Testis (tissue), 3 donors: ENCODE measurements around the gene ITPR2. TPM values are rescaled to one million over a fixed set of nuclear protein-coding genes. Genes with fewer than 3 reads are reported as not detected.

Experiments
- DNase-seq: peaks from one replicate; pipeline ENCODE4 v3.0.0-alpha.2; 2019
- H3K27ac ChIP-seq, 2 donors: fragments of 200-600 bp; sonication (generic); one replicate each; pipeline ENCODE4 v1.5.1; 2019
- H3K27me3 ChIP-seq: fragments of 200-600 bp; sonication (generic); one replicate; pipeline ENCODE4 v1.5.1; 2019
- H3K36me3 ChIP-seq: fragments of 200-600 bp; sonication (generic); one replicate; pipeline ENCODE4 v1.5.1; 2017; ENCODE audit warnings: low read depth; ENCODE audit errors: missing control alignments
- H3K4me1 ChIP-seq: fragments of 200-600 bp; sonication (generic); one replicate; pipeline ENCODE4 v1.5.1; 2019
- H3K4me3 ChIP-seq, 2 donors: fragments of 200-600 bp; sonication (generic); one replicate each; pipeline ENCODE4 v1.5.1; 2017 to 2019
- H3K9me3 ChIP-seq: fragments of 200-600 bp; sonication (generic); one replicate; pipeline ENCODE4 v1.5.1; 2017
- POLR2A ChIP-seq: fragments of 450-650 bp; IDR thresholded peaks from one replicate; pipeline ENCODE4 v1.6.1; 2017; ENCODE audit warnings: antibody characterized with exemption, mild to moderate bottlenecking, moderate library complexity
- WGBS, 2 donors: methylation state at CpG; one replicate each; pipeline ENCODE4 v1.1.5; 2018; 5-methylcytosine and 5-hydroxymethylcytosine counted together
- intact Hi-C: fragments of 100-400 bp; cut with DNase I; formaldehyde crosslinking; loops from one replicate; pipeline ENCODE4 v1.15.1; 2023; ENCODE audit warnings: low total_unique reads
- polyA plus RNA-seq: library from polyadenylated mRNA; stranded (reverse); fragments of 350-450 nt; fragmentation: Illumina TruSeq; extraction: RNeasy Lipid Tissue Mini Kit (QIAGEN cat#74804); gene quantifications from one replicate; pipeline ENCODE4 v1.2.3, GENCODE V29; 2014; ENCODE audit warnings: low read depth, low replicate concordance; ENCODE audit not compliant: insufficient read depth
- total RNA-seq, 2 donors: library from RNA; depleted of rRNA; stranded (reverse); fragments of >200 nt; gene quantifications; one replicate each; pipeline ENCODE4 v1.2.3, GENCODE V29; 2016
- TF ChIP-seq, protein P1 (sequence below), 3 experiments: fragments of 450-650 bp in 2 of 3; fragments of 200-600 bp in 1 of 3; sonication (generic) in 1 of 3; IDR thresholded peaks; one replicate each; pipeline ENCODE4 v1.5.1; 2016 to 2019; ENCODE audit warnings: antibody characterized with exemption in 3 of 3, mild to moderate bottlenecking in 2 of 3, moderate library complexity in 1 of 3

ITPR2 gene
- total and polyA plus RNA-seq, 3 donors from 2014 or later = 4.9 to 60.6 (median 56.9) TPM

DNA sequence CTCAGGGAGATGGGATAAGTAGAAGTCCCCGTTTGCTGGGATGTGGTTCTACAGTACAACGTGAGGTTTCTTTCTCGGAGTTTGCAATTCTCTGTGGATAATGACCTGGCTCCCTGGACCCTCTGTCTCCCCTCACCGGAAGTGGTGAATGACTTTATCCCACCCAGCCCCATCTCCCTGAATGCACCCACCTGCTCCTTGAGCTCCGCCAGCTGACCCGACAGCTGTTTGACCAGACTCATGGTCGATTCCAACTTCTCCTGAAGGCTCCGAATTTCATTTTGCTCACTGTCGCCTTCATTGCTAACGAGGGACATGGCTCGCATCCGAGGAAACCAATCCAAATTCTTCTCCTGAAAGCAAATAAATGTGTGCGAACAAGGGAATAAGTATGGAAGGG is 493.0 kb downstream of the ITPR2 start:
- intact Hi-C loops = no loop called here
- no peaks in the 10 kb centered on the region for H3K36me3 ChIP-seq
- DNase-seq = no peak
- TF ChIP-seq, protein P1, sequence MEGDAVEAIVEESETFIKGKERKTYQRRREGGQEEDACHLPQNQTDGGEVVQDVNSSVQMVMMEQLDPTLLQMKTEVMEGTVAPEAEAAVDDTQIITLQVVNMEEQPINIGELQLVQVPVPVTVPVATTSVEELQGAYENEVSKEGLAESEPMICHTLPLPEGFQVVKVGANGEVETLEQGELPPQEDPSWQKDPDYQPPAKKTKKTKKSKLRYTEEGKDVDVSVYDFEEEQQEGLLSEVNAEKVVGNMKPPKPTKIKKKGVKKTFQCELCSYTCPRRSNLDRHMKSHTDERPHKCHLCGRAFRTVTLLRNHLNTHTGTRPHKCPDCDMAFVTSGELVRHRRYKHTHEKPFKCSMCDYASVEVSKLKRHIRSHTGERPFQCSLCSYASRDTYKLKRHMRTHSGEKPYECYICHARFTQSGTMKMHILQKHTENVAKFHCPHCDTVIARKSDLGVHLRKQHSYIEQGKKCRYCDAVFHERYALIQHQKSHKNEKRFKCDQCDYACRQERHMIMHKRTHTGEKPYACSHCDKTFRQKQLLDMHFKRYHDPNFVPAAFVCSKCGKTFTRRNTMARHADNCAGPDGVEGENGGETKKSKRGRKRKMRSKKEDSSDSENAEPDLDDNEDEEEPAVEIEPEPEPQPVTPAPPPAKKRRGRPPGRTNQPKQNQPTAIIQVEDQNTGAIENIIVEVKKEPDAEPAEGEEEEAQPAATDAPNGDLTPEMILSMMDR (IDR thresholded peaks at IDR 0.05) = no peak
- no peak for TF ChIP-seq POLR2A
- H3K4me1 ChIP-seq = no peaks in the 10 kb centered on the region
- no peak overlapping the region for H3K4me3 ChIP-seq
- H3K27me3 ChIP-seq = no peaks in the 10 kb centered on the region
- H3K27ac ChIP-seq = no peak overlapping the region
- no peaks in the 10 kb centered on the region for H3K9me3 ChIP-seq
- WGBS, 2 donors = 91 to 95% methylated on average over 13 of the region's 13 CpGs

DNA sequence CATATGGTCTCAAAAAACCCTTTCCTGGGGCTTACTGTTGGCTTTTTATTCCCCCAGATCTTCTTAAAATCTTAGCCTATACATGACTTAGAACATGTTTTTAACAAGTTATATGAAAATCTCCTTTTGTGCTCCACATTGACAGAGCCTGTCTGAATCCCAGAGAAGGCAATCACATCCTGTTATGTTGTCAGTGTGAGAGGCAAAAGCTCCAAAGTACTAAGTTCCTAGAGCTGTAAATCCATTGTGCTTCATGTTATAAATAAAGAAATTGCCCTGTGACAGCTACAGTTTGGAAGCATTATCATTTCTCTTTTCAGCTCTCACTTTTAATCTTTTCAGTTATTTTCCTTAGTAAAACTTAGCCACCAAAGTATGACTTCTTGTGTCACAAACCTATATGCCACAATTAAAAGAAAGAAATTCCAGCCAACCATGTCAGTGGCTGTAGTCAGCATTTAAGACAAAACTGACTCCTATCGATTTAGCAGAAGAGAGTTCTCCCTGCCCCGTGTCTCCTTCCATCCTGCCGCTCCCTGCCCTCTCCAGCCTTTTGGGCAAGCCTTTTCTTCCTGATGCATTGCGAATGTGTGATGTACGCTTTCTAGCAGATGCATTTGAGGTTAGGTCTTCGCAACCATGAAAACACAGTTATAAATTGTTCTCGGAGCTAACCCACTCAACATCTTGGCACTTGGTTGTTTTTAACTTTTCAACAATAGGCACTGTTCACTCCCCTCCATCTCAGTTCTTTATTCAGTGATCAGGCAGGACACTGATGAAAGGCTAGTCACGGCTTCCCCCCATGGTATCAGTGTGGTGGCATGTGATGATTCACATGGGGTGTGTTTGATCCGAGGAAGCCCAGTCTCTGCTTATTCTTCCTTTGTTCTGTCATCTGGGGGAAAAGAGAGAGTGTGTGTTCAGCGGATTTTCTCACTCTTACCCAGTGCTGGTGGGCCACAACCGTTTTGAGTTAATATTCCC is 494.1 kb downstream of the ITPR2 start:
- intact Hi-C loops = no loop called here
- Histone ChIP-seq H3K4me1 (no peaks in the 10 kb centered on the region), H3K36me3 (no peaks in the 10 kb centered on the region), H3K4me3 (no peak overlapping the region), H3K27me3 (no peaks in the 10 kb centered on the region), H3K9me3 (no peaks in the 10 kb centered on the region), H3K27ac (no peak overlapping the region)
- TF ChIP-seq, protein P1 (IDR thresholded peaks at IDR 0.05) = no peak
- TF ChIP-seq POLR2A = no peak
- no peak for DNase-seq
- 90% methylated on average over 11 of the region's 11 CpGs for WGBS, 2 donors

DNA sequence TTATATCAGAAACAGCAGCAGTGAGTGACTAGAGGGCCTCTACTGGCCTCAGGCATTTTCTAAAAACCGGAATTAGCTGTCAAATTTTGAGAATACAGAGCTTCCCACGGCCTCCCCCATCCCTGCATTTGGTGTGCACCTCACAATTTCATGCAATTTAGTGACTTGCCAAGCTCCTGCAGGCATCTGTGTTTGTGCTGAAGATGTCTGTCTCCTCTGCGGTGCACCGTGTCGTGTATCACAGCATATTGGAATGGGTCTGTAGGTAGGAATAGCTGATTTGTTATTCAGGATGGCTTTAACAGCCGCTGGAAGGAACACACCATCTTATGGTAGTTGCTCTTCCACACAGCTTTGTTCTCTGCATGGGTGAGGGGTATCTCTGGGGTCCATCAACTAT is 497.3 kb downstream of the ITPR2 start:
- no peaks in the 10 kb centered on the region for H3K36me3 ChIP-seq
- no peak for TF ChIP-seq POLR2A
- TF ChIP-seq, protein P1 (IDR thresholded peaks at IDR 0.05) = no peak
- H3K4me1 ChIP-seq = no peaks in the 10 kb centered on the region
- 88 to 90% methylated on average over 6 of the region's 6 CpGs for WGBS, 2 donors
- H3K9me3 ChIP-seq = no peaks in the 10 kb centered on the region
- H3K4me3 ChIP-seq = no peak overlapping the region
- no peak for DNase-seq
- intact Hi-C loops = no loop called here
- H3K27ac ChIP-seq = no peak overlapping the region
- H3K27me3 ChIP-seq = no peaks in the 10 kb centered on the region

DNA sequence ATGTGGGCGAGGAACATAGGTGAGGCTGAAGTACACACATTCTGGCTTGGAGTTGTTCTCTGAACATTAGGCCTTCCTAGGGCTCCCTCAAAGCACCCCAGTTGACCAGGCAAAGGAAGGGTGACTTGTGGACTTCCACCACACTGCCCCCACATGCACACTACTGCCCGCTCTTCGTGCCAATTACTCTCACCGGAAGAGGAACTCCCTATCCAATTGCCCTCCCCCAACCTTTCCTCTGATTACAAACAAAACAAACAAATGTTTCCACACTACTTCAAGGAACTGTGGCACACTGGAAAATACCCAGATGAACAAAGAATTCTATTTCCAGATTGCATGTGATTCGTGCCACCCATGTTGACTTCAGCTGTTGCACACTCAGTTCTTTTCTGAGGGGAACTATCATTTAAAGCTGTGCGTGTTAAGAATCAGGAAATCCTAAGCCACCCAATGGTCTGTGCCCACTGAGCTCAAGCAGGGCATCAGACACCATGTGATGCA is 498.3 kb downstream of the ITPR2 start:
- WGBS, 2 donors = 81 to 82% methylated on average over 6 of the region's 6 CpGs
- Histone ChIP-seq H3K27me3 (no peaks in the 10 kb centered on the region), H3K4me3 (no peak overlapping the region), H3K27ac (no peak overlapping the region), H3K36me3 (no peaks in the 10 kb centered on the region), H3K4me1 (no peaks in the 10 kb centered on the region), H3K9me3 (no peaks in the 10 kb centered on the region)
- intact Hi-C loops = no loop called here
- DNase-seq = no peak
- TF ChIP-seq, protein P1 (IDR thresholded peaks at IDR 0.05) = no peak
- TF ChIP-seq POLR2A = no peak
